Endothelial cell of umbilical vein (primary cell): Measurements from ENCODE around the gene EMCN. TPM values are rescaled to one million over a fixed set of nuclear protein-coding genes. Genes with fewer than 3 reads are reported as not detected.

Experiments used
- BruUV-seq: library from RNA; stranded (reverse); fragments of 400-500 nt; replicated peaks from 2 replicates; lab custom pipeline; 2021; lab: Mats Ljungman, UMichigan
- CTCF ChIA-PET: fragments of 300-600, 350-600 bp; sonication (Branson Sonifier 250); formaldehyde crosslinking; loops from one replicate; lab custom pipeline; 2021; ENCODE audit warnings: antibody characterized with exemption, inconsistent platforms; lab: Charles Lee
- POLR2A ChIA-PET: fragments of 300-600, 350-600 bp; sonication (Branson Sonifier 250); formaldehyde crosslinking; loops from one replicate; lab custom pipeline; 2021; ENCODE audit warnings: antibody characterized with exemption, inconsistent platforms; lab: Charles Lee
- DNase-seq: peaks from one replicate; pipeline ENCODE4 v3.0.0-alpha.2; 2011; ENCODE audit warnings: low read depth, low spot score
- FAIRE-seq: peaks from 2 replicates; lab custom pipeline; 2011; peaks lifted over from hg19 to GRCh38; lab: Jason Lieb, UNC
- H2AFZ ChIP-seq: 2 replicates; pipeline ENCODE4 v1.6.0; 2012; ENCODE audit warnings: low read depth, low read length, control low read depth, inconsistent platforms
- H3K27ac ChIP-seq: 2 replicates; pipeline ENCODE4 v1.5.1; 2011; ENCODE audit warnings: low read depth, mild to moderate bottlenecking, control low read depth, low read length, moderate library complexity; ENCODE audit not compliant: insufficient read depth
- H3K27me3 ChIP-seq, 2 experiments: 2 replicates each; pipeline versions ENCODE4 v1.6.0 to v1.6.1; 2011; ENCODE audit warnings: low read length in 2 of 2, mixed read lengths in 1 of 2; ENCODE audit not compliant: control insufficient read depth in 2 of 2, insufficient read depth in 2 of 2
- H3K36me3 ChIP-seq, 2 experiments: 2 replicates in 1 of 2; 3 replicates in 1 of 2; pipeline ENCODE4 v1.5.1; 2011; ENCODE audit warnings: low read length in 2 of 2, mild to moderate bottlenecking in 1 of 2, moderate library complexity in 1 of 2; ENCODE audit not compliant: control insufficient read depth in 2 of 2, insufficient read depth in 2 of 2; ENCODE audit errors: extremely low read depth in 1 of 2
- H3K4me1 ChIP-seq: 3 replicates; pipeline ENCODE4 v1.5.1; 2011; ENCODE audit warnings: mild to moderate bottlenecking, low read length; ENCODE audit not compliant: control insufficient read depth, insufficient read depth; ENCODE audit errors: extremely low read depth
- H3K4me2 ChIP-seq: 2 replicates; pipeline ENCODE4 v1.6.1; 2011; ENCODE audit warnings: low read length, control low read depth, mixed read lengths; ENCODE audit not compliant: insufficient read depth
- H3K4me3 ChIP-seq, 3 experiments: fragments of 200-600 bp in 1 of 3; sonication (generic), shearing (Covaris generic) in 1 of 3; replicated peaks in 1 of 3; 2 replicates each; pipeline ENCODE4 v1.5.1; 2011 to 2016; ENCODE audit warnings: control low read depth in 3 of 3, low read length in 3 of 3, mild to moderate bottlenecking in 2 of 3, inconsistent platforms in 1 of 3, low read depth in 1 of 3, moderate library complexity in 1 of 3; ENCODE audit not compliant: insufficient read depth in 1 of 3
- H3K79me2 ChIP-seq: 2 replicates; pipeline ENCODE4 v1.6.0; 2012; ENCODE audit warnings: low read length, inconsistent platforms; ENCODE audit not compliant: control insufficient read depth, insufficient read depth
- H3K9ac ChIP-seq: replicated peaks from 2 replicates; pipeline ENCODE3; 2011; ENCODE audit warnings: low read length, control low read depth; ENCODE audit not compliant: insufficient read depth; ENCODE audit errors: extremely low read depth
- H3K9me1 ChIP-seq: replicated peaks from 3 replicates; pipeline ENCODE4 v1.6.0; 2011; ENCODE audit warnings: mild to moderate bottlenecking, low read length; ENCODE audit not compliant: control insufficient read depth, insufficient read depth; ENCODE audit errors: extremely low read depth
- H3K9me3 ChIP-seq: replicated peaks from 2 replicates; pipeline ENCODE4 v1.5.1; 2012; ENCODE audit warnings: low read length, inconsistent platforms; ENCODE audit not compliant: control insufficient read depth, insufficient read depth
- H4K20me1 ChIP-seq: replicated peaks from 2 replicates; pipeline ENCODE3; 2011; ENCODE audit warnings: mild to moderate bottlenecking, low read length; ENCODE audit not compliant: control insufficient read depth, insufficient read depth; ENCODE audit errors: extremely low read depth
- CTCF ChIP-seq, 2 donors: IDR thresholded peaks; 1 replicate in 1 of 2; 2 replicates in 1 of 2; pipeline ENCODE4 v1.5.1; 2011; ENCODE audit warnings: low read length in 2 of 2, mild to moderate bottlenecking in 2 of 2, moderate library complexity in 2 of 2, control low read depth in 1 of 2, inconsistent platforms in 1 of 2, low read depth in 1 of 2; ENCODE audit not compliant: insufficient read depth in 1 of 2; ENCODE audit errors: extremely low read depth in 1 of 2
- EZH2 ChIP-seq: IDR thresholded peaks from 2 replicates; pipeline ENCODE4 v1.6.1; 2012; ENCODE audit warnings: borderline replicate concordance, low read depth, mild to moderate bottlenecking, moderate library complexity, low read length, inconsistent platforms; ENCODE audit not compliant: severe bottlenecking
- FOS ChIP-seq: IDR thresholded peaks from 2 replicates; pipeline ENCODE4 v1.6.1; 2011; ENCODE audit warnings: mild to moderate bottlenecking, low read length, moderate library complexity, borderline replicate concordance; ENCODE audit not compliant: insufficient read depth
- GATA2 ChIP-seq: IDR thresholded peaks from 2 replicates; pipeline ENCODE4 v1.7.0; 2011; ENCODE audit warnings: low read depth, mild to moderate bottlenecking, moderate library complexity, mixed read lengths, low read length; ENCODE audit not compliant: insufficient read length, insufficient read depth
- JUN ChIP-seq: IDR thresholded peaks from 2 replicates; pipeline ENCODE4 v1.6.1; 2011; ENCODE audit warnings: borderline replicate concordance, low read depth; ENCODE audit not compliant: insufficient read length, insufficient read depth
- MAX ChIP-seq: IDR thresholded peaks from 2 replicates; pipeline ENCODE4 v1.6.1; 2011; ENCODE audit not compliant: insufficient read depth, insufficient read length
- MYC ChIP-seq: IDR thresholded peaks from one replicate; pipeline ENCODE4 v1.6.1; 2011; ENCODE audit warnings: mild to moderate bottlenecking, low read depth, low read length
- POLR2A ChIP-seq: IDR thresholded peaks from 2 replicates; pipeline ENCODE4 v1.6.1; 2012; ENCODE audit warnings: low read depth, mild to moderate bottlenecking, control low read depth, low read length
- POLR2AphosphoS5 ChIP-seq: IDR thresholded peaks from 2 replicates; pipeline ENCODE4 v1.6.1; 2012; ENCODE audit warnings: low read depth, mild to moderate bottlenecking, control low read depth, low read length, moderate library complexity; ENCODE audit not compliant: insufficient read depth
- dilution Hi-C: fragments of 300-500 bp; cut with MboI; formaldehyde crosslinking; loops from one replicate; pipeline ENCODE4 v1.15.0; 2019; ENCODE audit warnings: low sequenced_read_pairs; ENCODE audit not compliant: extremely low pct_ligation_motif_present
- intact Hi-C: fragments of 100-400 bp; cut with micrococcal nuclease; formaldehyde crosslinking; loops from one replicate; pipeline ENCODE4 v1.10.0; 2022
- polyA plus RNA-seq, 4 experiments: library from polyadenylated mRNA; depleted of rRNA in 3 of 4; stranded (reverse) in 3 of 4; unstranded in 1 of 4; fragments of >200 nt; gene quantifications; 2 replicates each; pipeline versions ENCODE4 v1.2.1 to v1.2.3, GENCODE V29; 2011 to 2012; ENCODE audit warnings: missing spikeins in 1 of 4
- total RNA-seq: library from RNA; stranded (reverse); gene quantifications from 2 replicates; pipeline ENCODE4 v1.2.3, GENCODE V29; 2021

The EMCN gene
- total and polyA plus RNA-seq, 2 donors (not counting 3 experiments of a cell fraction or from before 2014, with no cell fraction given), result 51.6 to 97.3 TPM

- no TSS peak for BruUV-seq
- dilution Hi-C loops (no loop called here), intact Hi-C loops (loop anchor here (2.0 to 5.0 kb wide), 4 partner anchors 236 to 926 kb away; partner anchors contain the start of gene PPP3CA)
- H3K9ac ChIP-seq, result no peak overlapping the region
- POLR2A ChIA-PET, result no interaction called here
- peak overlapping the region; percentile 51 for H3K4me2 ChIP-seq
- TF ChIP-seq FOS (peak; percentile 42), JUN (no peak)
- H3K9me3 ChIP-seq, result no peaks in the 10 kb centered on the region
- FAIRE-seq (no peak), DNase-seq (no peak)
- no peaks in the 10 kb centered on the region for H3K79me2 ChIP-seq
- H3K4me3 ChIP-seq, result no peak overlapping the region
- H4K20me1 ChIP-seq, result no peaks in the 10 kb centered on the region
- peaks cover 0 to 4% of the 10 kb centered on the region in 2 experiments for H3K36me3 ChIP-seq
- no peak overlapping the region for H3K27ac ChIP-seq
- no peaks in the 10 kb centered on the region for H3K9me1 ChIP-seq
- CTCF ChIA-PET, result no interaction called here
- H3K27me3 ChIP-seq, result no peaks in the 10 kb centered on the region
- no peak overlapping the region for H2AFZ ChIP-seq
- H3K4me1 ChIP-seq, result peaks cover 18% of the 10 kb centered on the region
These were observed 97.3 kb downstream of the EMCN start for GRCh38 chr4:100420571-100420970.

GRCh38 chr4:100417565-100417964 is 100.3 kb downstream of the EMCN start:
- BruUV-seq, result no TSS peak
- H4K20me1 ChIP-seq, result no peaks in the 10 kb centered on the region
- H3K27ac ChIP-seq, result no peak overlapping the region
- no peaks in the 10 kb centered on the region for H3K9me1 ChIP-seq
- intact Hi-C loops (no loop called here), dilution Hi-C loops (no loop called here)
- no peak overlapping the region for H3K9ac ChIP-seq
- ChIA-PET CTCF (interaction anchor here (1.0 to 1.3 kb wide), 2 partner anchors 325 kb away, joined by 3 read pairs; no protein-coding TSS in a partner anchor), POLR2A (no interaction called here)
- no peak overlapping the region for H3K4me2 ChIP-seq
- no peaks in the 10 kb centered on the region for H3K79me2 ChIP-seq
- no peak for FAIRE-seq
- H3K36me3 ChIP-seq, result peaks cover 0 to 2% of the 10 kb centered on the region in 2 experiments
- peaks cover 18% of the 10 kb centered on the region for H3K4me1 ChIP-seq
- no peaks in the 10 kb centered on the region for H3K27me3 ChIP-seq
- no peaks in the 10 kb centered on the region for H3K9me3 ChIP-seq
- DNase-seq, result no peak
- no peak overlapping the region for H3K4me3 ChIP-seq
- no peak overlapping the region for H2AFZ ChIP-seq
- no peak for TF ChIP-seq POLR2AphosphoS5
- no peak for TF ChIP-seq JUN
- TF ChIP-seq GATA2, result no peak
- TF ChIP-seq POLR2A, result no peak
- no peak for TF ChIP-seq EZH2
- TF ChIP-seq MAX, result no peak
- TF ChIP-seq FOS, result no peak
- no peak for TF ChIP-seq MYC
- no peak for TF ChIP-seq CTCF (IDR thresholded peaks at IDR 0.05; ENCODE audit: extremely low read depth in 1 of 2, insufficient read depth in 1 of 2, low read depth in 1 of 2, low read length in 2 of 2)
